H9 (cell line): ENCODE data around the gene MOGAT2. TPM values are rescaled to one million over a fixed set of nuclear protein-coding genes. Genes with fewer than 3 reads are reported as not detected.

ENCODE experiments used
- DNase-seq: peaks from one replicate; pipeline ENCODE4 v3.0.0-alpha.2; 2017
- H2AFZ ChIP-seq: one replicate; pipeline ENCODE4 v1.6.1; 2013; ENCODE audit warnings: mild to moderate bottlenecking, low read length, control low read depth, moderate library complexity
- H2AK5ac ChIP-seq: 2 replicates; pipeline ENCODE4 v1.6.1; 2013; ENCODE audit warnings: low read length, control low read depth, mixed read lengths; ENCODE audit not compliant: insufficient read length
- H2BK120ac ChIP-seq: one replicate; pipeline ENCODE4 v1.6.1; 2013; ENCODE audit warnings: low read depth, mild to moderate bottlenecking, low read length, control low read depth, inconsistent platforms; ENCODE audit not compliant: poor library complexity, severe bottlenecking
- H2BK12ac ChIP-seq: 2 replicates; pipeline ENCODE4 v1.6.1; 2013; ENCODE audit warnings: low read length, control low read depth, mixed read lengths, low read depth; ENCODE audit not compliant: insufficient read length
- H2BK15ac ChIP-seq: 2 replicates; pipeline ENCODE4 v1.6.1; 2013; ENCODE audit warnings: low read depth, low read length, control low read depth
- H2BK20ac ChIP-seq: one replicate; pipeline ENCODE4 v1.6.1; 2013; ENCODE audit warnings: low read depth, mild to moderate bottlenecking, low read length, control low read depth, inconsistent platforms; ENCODE audit not compliant: poor library complexity, severe bottlenecking
- H2BK5ac ChIP-seq: 2 replicates; pipeline ENCODE4 v1.6.1; 2013; ENCODE audit warnings: low read length, control low read depth, mixed read lengths; ENCODE audit not compliant: insufficient read length
- H3K14ac ChIP-seq: 2 replicates; pipeline ENCODE4 v1.6.1; 2013; ENCODE audit warnings: low read length, control low read depth; ENCODE audit not compliant: insufficient read depth
- H3K18ac ChIP-seq: 2 replicates; pipeline ENCODE4 v1.6.1; 2013; ENCODE audit warnings: low read depth, mild to moderate bottlenecking, mixed read lengths, low read length, control low read depth; ENCODE audit not compliant: insufficient read length
- H3K23ac ChIP-seq: 2 replicates; pipeline ENCODE4 v1.6.1; 2013; ENCODE audit warnings: low read length, control low read depth, mixed read lengths, low read depth; ENCODE audit not compliant: insufficient read length
- H3K23me2 ChIP-seq: 2 replicates; pipeline ENCODE4 v1.6.1; 2013; ENCODE audit warnings: low read depth, mild to moderate bottlenecking, mixed read lengths, low read length, control low read depth; ENCODE audit not compliant: insufficient read length, poor library complexity, severe bottlenecking
- H3K27ac ChIP-seq: 2 replicates; pipeline ENCODE4 v1.5.1; 2013; ENCODE audit warnings: low read length, control low read depth, mixed read lengths, low read depth; ENCODE audit not compliant: insufficient read length
- H3K27me3 ChIP-seq: 2 replicates; pipeline ENCODE4 v1.6.1; 2013; ENCODE audit warnings: low read length, control low read depth, inconsistent platforms; ENCODE audit not compliant: insufficient read depth
- H3K4ac ChIP-seq: 2 replicates; pipeline ENCODE4 v1.6.1; 2013; ENCODE audit warnings: low read depth, mild to moderate bottlenecking, control low read depth, inconsistent platforms, low read length, moderate library complexity
- H3K4me1 ChIP-seq: 2 replicates; pipeline ENCODE4 v1.6.1; 2013; ENCODE audit warnings: low read length, control low read depth, inconsistent platforms; ENCODE audit not compliant: insufficient read depth
- H3K4me2 ChIP-seq: 2 replicates; pipeline ENCODE4 v1.6.1; 2013; ENCODE audit warnings: low read length, control low read depth, mixed read lengths; ENCODE audit not compliant: insufficient read length, insufficient read depth
- H3K56ac ChIP-seq: 2 replicates; pipeline ENCODE4 v1.6.1; 2013; ENCODE audit warnings: low read depth, mild to moderate bottlenecking, mixed read lengths, low read length, control low read depth; ENCODE audit not compliant: insufficient read length
- H3K79me1 ChIP-seq: 2 replicates; pipeline ENCODE4 v1.6.1; 2013; ENCODE audit warnings: low read depth, mild to moderate bottlenecking, moderate library complexity, low read length, control low read depth, inconsistent platforms; ENCODE audit not compliant: insufficient read depth, poor library complexity, severe bottlenecking
- H3K79me2 ChIP-seq: 2 replicates; pipeline ENCODE4 v1.6.1; 2013; ENCODE audit warnings: low read length, control low read depth, inconsistent platforms; ENCODE audit not compliant: insufficient read depth
- H3K9ac ChIP-seq: 2 replicates; pipeline ENCODE4 v1.6.1; 2013; ENCODE audit warnings: low read length, control low read depth, mixed read lengths; ENCODE audit not compliant: insufficient read length; ENCODE audit errors: extremely low read depth
- H3K9me3 ChIP-seq: one replicate; pipeline ENCODE4 v1.6.1; 2013; ENCODE audit warnings: low read depth, low read length, inconsistent platforms; ENCODE audit not compliant: control insufficient read depth
- H3T11ph ChIP-seq: one replicate; pipeline ENCODE4 v1.6.1; 2013; ENCODE audit warnings: mild to moderate bottlenecking, low read length, control low read depth, inconsistent platforms
- H4K20me1 ChIP-seq: one replicate; pipeline ENCODE4 v1.6.1; 2013; ENCODE audit not compliant: control insufficient read depth, insufficient read length, insufficient read depth
- H4K5ac ChIP-seq: 2 replicates; pipeline ENCODE4 v1.6.1; 2013; ENCODE audit warnings: low read depth, mild to moderate bottlenecking, mixed read lengths, low read length, control low read depth; ENCODE audit not compliant: insufficient read length
- H4K8ac ChIP-seq: replicated peaks from 2 replicates; pipeline ENCODE4 v1.6.1; 2013; ENCODE audit warnings: low read length, control low read depth, mixed read lengths, low read depth; ENCODE audit not compliant: insufficient read length
- H4K91ac ChIP-seq: 2 replicates; pipeline ENCODE4 v1.6.1; 2013; ENCODE audit warnings: low read depth, mild to moderate bottlenecking, moderate library complexity, mixed read lengths, low read length, control low read depth; ENCODE audit not compliant: insufficient read length
- H3K27ac Mint-ChIP-seq, 3 experiments: 2 replicates in 2 of 3; 3 replicates in 1 of 3; pipeline ENCODE4 v1.8.0; 2020 to 2021; ENCODE audit warnings: mixed read lengths in 3 of 3, mild to moderate bottlenecking in 1 of 3, moderate library complexity in 1 of 3
- H3K27me3 Mint-ChIP-seq: 2 replicates; pipeline ENCODE4 v1.8.0; 2021; ENCODE audit warnings: low read depth, mild to moderate bottlenecking, moderate library complexity, mixed read lengths
- H3K36me3 Mint-ChIP-seq, 3 experiments: 2 replicates in 2 of 3; 3 replicates in 1 of 3; pipeline ENCODE4 v1.8.0; 2020 to 2021; ENCODE audit warnings: low read depth in 3 of 3, mixed read lengths in 3 of 3; ENCODE audit not compliant: insufficient read depth in 1 of 3
- H3K4me1 Mint-ChIP-seq, 2 experiments: 2 replicates each; pipeline ENCODE4 v1.8.0; 2020; ENCODE audit warnings: mixed read lengths in 2 of 2
- H3K4me3 Mint-ChIP-seq, 2 experiments: 2 replicates in 1 of 2; 3 replicates in 1 of 2; pipeline ENCODE4 v1.8.0; 2020 to 2021; ENCODE audit warnings: mild to moderate bottlenecking in 2 of 2, mixed read lengths in 2 of 2, moderate library complexity in 1 of 2
- H3K9me3 Mint-ChIP-seq, 2 experiments: 2 replicates in 1 of 2; 3 replicates in 1 of 2; pipeline ENCODE4 v1.8.0; 2020; ENCODE audit warnings: mild to moderate bottlenecking in 2 of 2, mixed read lengths in 2 of 2, moderate library complexity in 1 of 2
- WGBS: extraction: QIAGEN DNeasy Blood & Tissue Kit; methylation state at CpG from one replicate; pipeline ENCODE4 v1.1.7; 2013; ENCODE audit warnings: missing lambda C conversion rate, low lambda C conversion rate, mixed read lengths; ENCODE audit not compliant: insufficient read length; ENCODE audit errors: extremely low coverage; 5-methylcytosine and 5-hydroxymethylcytosine counted together
- total RNA-seq: library from RNA; stranded (reverse); gene quantifications from 2 replicates; pipeline ENCODE4 v1.2.1, GENCODE V29; 2021
- TF ChIP-seq, protein P1 (sequence below): fragments of 200-600 bp; sonication (generic); conservative IDR thresholded peaks from 3 replicates; pipeline ENCODE4 v1.8.0; 2021; ENCODE audit warnings: antibody characterized with exemption, mild to moderate bottlenecking

MOGAT2 gene
- total RNA-seq, 1 experiment from 2014 or later: not detected

DNA sequence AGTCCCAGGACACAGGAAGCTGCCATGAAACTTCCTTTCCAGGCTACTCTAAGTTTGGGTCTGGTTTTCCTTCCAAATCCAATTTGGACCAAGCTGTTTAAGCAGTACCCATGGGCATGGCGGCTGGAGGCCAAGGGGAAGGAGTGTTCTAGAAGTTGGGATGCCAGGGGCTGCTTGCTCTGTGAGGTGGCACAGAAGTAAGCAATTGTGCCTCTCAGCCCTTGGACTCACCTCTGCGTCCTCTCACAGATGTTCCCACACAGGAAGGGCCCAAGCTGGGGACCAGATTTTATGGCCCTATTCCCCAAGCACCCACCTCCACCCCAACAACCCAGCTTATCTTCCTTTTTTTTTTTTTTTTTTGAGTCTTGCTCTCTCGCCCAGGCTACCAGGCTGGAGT lies 47.5 kb downstream of the MOGAT2 start:
- no peak overlapping the region for H3T11ph ChIP-seq
- H3K18ac ChIP-seq: no peak overlapping the region

More for the DNA sequence above, 47.5 kb downstream of the MOGAT2 start:
- H3K4me1 ChIP-seq: no peaks in the 10 kb centered on the region
- Mint-ChIP-seq H3K36me3 (no peaks in the 10 kb centered on the region; a peak in 1 of 7 replicates), H3K27me3 (peaks cover 65% of the 10 kb centered on the region), H3K4me1 (peaks cover 28 to 39% of the 10 kb centered on the region in 2 experiments), H3K4me3 (no peak overlapping the region), H3K9me3 (peaks cover 0 to 7% of the 10 kb centered on the region in 2 experiments; a peak in 3 of 5 replicates), H3K27ac (no peak overlapping the region)
- H2BK20ac ChIP-seq: no peak overlapping the region
- H3K27ac ChIP-seq: no peak overlapping the region
- no peak overlapping the region for H4K91ac ChIP-seq
- H3K4ac ChIP-seq: no peak overlapping the region
- TF ChIP-seq, protein P1, sequence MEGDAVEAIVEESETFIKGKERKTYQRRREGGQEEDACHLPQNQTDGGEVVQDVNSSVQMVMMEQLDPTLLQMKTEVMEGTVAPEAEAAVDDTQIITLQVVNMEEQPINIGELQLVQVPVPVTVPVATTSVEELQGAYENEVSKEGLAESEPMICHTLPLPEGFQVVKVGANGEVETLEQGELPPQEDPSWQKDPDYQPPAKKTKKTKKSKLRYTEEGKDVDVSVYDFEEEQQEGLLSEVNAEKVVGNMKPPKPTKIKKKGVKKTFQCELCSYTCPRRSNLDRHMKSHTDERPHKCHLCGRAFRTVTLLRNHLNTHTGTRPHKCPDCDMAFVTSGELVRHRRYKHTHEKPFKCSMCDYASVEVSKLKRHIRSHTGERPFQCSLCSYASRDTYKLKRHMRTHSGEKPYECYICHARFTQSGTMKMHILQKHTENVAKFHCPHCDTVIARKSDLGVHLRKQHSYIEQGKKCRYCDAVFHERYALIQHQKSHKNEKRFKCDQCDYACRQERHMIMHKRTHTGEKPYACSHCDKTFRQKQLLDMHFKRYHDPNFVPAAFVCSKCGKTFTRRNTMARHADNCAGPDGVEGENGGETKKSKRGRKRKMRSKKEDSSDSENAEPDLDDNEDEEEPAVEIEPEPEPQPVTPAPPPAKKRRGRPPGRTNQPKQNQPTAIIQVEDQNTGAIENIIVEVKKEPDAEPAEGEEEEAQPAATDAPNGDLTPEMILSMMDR: no peak
- H3K9me3 ChIP-seq: no peaks in the 10 kb centered on the region
- no peak for DNase-seq
- no peak overlapping the region for H3K4me2 ChIP-seq
- no peaks in the 10 kb centered on the region for H4K20me1 ChIP-seq
- H4K5ac ChIP-seq: no peak overlapping the region
- H3K23me2 ChIP-seq: peaks cover 3% of the 10 kb centered on the region
- H2BK12ac ChIP-seq: no peak overlapping the region
- H3K14ac ChIP-seq: no peak overlapping the region
- no peaks in the 10 kb centered on the region for H3K79me2 ChIP-seq
- WGBS: no CpG with 5 or more reads among the region's 3 CpGs
- no peak overlapping the region for H2AK5ac ChIP-seq
- H3K23ac ChIP-seq: no peak overlapping the region
- H2BK120ac ChIP-seq: no peak overlapping the region
- H2BK15ac ChIP-seq: no peak overlapping the region
- H3K79me1 ChIP-seq: no peaks in the 10 kb centered on the region
- H3K27me3 ChIP-seq: peaks cover 13% of the 10 kb centered on the region; the same call in 1 of the 2 replicates
- H2AFZ ChIP-seq: no peak overlapping the region
- no peak overlapping the region for H3K56ac ChIP-seq
- H3K9ac ChIP-seq: no peak overlapping the region
- no peak overlapping the region for H2BK5ac ChIP-seq
- H4K8ac ChIP-seq: no peak overlapping the region
